GM10266 (cell line): ENCODE data around the gene GCLC.

Source experiments
- DNase-seq: peaks from one replicate; pipeline ENCODE4 v3.0.0; 2012; ENCODE audit errors: extremely low spot score
- TF ChIP-seq, protein P1 (sequence below): IDR thresholded peaks from 2 replicates; pipeline ENCODE4 v1.5.1; 2012; ENCODE audit warnings: mild to moderate bottlenecking, low read depth; ENCODE audit not compliant: control insufficient read depth, insufficient read depth; ENCODE audit errors: missing control alignments

GCLC gene

GRCh38 chr6:53476964-53477363 lies 67.9 kb downstream of the GCLC start:
- no peak for DNase-seq
- TF ChIP-seq, protein P1, sequence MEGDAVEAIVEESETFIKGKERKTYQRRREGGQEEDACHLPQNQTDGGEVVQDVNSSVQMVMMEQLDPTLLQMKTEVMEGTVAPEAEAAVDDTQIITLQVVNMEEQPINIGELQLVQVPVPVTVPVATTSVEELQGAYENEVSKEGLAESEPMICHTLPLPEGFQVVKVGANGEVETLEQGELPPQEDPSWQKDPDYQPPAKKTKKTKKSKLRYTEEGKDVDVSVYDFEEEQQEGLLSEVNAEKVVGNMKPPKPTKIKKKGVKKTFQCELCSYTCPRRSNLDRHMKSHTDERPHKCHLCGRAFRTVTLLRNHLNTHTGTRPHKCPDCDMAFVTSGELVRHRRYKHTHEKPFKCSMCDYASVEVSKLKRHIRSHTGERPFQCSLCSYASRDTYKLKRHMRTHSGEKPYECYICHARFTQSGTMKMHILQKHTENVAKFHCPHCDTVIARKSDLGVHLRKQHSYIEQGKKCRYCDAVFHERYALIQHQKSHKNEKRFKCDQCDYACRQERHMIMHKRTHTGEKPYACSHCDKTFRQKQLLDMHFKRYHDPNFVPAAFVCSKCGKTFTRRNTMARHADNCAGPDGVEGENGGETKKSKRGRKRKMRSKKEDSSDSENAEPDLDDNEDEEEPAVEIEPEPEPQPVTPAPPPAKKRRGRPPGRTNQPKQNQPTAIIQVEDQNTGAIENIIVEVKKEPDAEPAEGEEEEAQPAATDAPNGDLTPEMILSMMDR: no peak

DNA sequence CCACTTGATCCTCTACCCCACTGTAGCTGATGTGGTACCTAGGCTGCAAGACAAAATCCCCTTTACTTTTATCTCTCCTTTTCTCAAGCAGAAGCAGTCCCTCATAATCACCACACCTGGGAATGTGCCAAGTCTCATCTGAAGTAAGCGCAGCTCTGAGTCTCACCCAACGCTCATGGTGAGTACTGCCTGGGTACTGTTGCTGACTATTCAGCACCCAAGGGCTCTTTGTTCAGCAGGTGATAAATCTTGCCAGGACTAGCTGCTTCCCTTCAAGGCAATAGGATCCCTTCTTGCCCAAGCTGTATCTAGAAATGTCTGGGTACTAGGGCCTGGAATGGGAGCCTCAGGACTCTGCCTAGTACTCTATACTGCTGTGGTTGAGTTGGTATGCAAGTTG lies 70.9 kb downstream of the GCLC start:
- TF ChIP-seq, protein P1: no peak
- no peak for DNase-seq

GRCh38 chr6:53469163-53469562 lies 75.7 kb downstream of the GCLC start:
- no peak for DNase-seq
- TF ChIP-seq, protein P1: no peak

GRCh38 chr6:53466257-53466656 lies 78.6 kb downstream of the GCLC start:
- DNase-seq: no peak
- TF ChIP-seq, protein P1: no peak

DNA sequence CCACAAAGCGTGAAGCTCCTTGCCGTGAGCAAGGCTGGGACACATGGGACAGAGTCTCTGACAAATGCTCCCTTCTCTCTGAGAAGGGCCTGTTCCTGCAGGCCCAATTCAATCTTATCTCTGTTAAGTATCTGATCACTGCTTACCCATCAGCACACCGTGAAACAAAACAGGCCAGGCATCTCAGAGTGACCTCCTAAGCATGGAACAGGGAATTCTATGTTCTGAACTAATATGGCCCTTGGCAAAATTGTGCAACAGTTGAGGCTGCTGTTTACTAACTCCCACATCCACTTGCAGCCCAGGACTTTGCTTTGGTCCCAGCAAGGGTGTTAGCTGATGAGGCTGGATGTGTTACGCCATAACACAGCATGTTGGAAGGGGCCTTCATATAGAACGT lies 79.2 kb downstream of the GCLC start:
- DNase-seq: no peak
- TF ChIP-seq, protein P1: no peak

DNA sequence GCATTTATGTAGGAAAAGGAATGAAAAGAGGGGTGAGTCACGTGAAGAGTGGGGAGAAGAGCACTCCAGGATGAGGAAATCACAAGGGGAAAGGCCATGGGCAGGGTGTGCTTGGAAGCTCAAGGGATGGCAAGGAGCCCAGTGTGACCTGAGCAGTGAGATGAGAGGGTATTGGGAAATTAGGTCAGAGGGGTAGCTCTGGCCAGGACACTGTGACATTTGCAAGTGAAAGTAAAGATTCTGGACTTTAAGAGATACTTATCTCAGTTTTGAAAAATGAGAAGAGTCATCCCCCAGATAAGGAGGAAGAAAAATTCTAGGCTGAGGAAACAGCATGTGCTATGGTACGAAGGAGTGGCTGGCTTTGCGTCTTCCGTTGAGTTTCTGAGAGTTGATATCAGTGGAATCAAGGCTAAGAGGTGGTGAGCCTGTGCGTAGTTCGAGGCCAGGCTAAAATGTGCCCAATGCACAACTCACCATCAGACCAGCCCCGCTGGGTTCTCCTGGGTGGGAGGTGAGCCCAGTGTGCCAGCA lies 79.9 kb downstream of the GCLC start:
- DNase-seq: no peak
- TF ChIP-seq, protein P1: no peak

DNA sequence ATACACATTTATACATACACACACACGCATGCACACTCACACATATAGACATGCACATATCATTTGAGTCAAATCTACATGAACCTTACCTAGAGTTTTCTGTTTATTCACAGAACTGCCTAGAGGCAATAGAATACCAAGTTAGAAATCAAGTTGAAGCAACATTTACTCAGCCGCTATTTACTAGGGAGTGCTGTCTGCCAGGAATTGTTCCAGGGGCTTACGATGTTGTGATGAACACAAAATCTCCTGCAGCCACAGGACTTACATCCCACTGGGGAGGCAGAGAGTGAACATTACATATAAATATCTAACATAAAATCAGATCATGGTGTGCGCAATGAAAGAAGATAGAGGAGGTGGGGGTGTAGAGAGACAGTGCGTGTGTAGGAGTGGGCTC lies 80.4 kb downstream of the GCLC start:
- TF ChIP-seq, protein P1: no peak
- no peak for DNase-seq
